Vagina (tissue), 2 donors: ENCODE data around the gene ICE1.

Experiments used
- POLR2A ChIP-seq, 2 donors: fragments of 450-650 bp; IDR thresholded peaks; one replicate each; pipeline ENCODE4 v1.6.1; 2017; ENCODE audit warnings: antibody characterized with exemption in 2 of 2, mild to moderate bottlenecking in 2 of 2, moderate library complexity in 2 of 2
- POLR2AphosphoS5 ChIP-seq, 2 donors: sonication (generic); formaldehyde crosslinking; IDR thresholded peaks; one replicate each; pipeline ENCODE4 v1.9.0; 2017; ENCODE audit warnings: antibody characterized with exemption in 2 of 2, mild to moderate bottlenecking in 2 of 2, low read depth in 1 of 2; ENCODE audit not compliant: insufficient read depth in 1 of 2
- TF ChIP-seq, protein P1 (sequence below), 3 experiments: fragments of 450-650 bp in 2 of 3; fragments of 200-600 bp in 1 of 3; sonication (generic) in 1 of 3; IDR thresholded peaks; one replicate each; pipeline ENCODE4 v1.5.1; 2017 to 2019; ENCODE audit warnings: antibody characterized with exemption in 3 of 3, mild to moderate bottlenecking in 2 of 3, moderate library complexity in 2 of 3

GRCh38 chr5:5505815-5506214 lies 83.3 kb downstream of the ICE1 start:
- TF ChIP-seq, protein P1, sequence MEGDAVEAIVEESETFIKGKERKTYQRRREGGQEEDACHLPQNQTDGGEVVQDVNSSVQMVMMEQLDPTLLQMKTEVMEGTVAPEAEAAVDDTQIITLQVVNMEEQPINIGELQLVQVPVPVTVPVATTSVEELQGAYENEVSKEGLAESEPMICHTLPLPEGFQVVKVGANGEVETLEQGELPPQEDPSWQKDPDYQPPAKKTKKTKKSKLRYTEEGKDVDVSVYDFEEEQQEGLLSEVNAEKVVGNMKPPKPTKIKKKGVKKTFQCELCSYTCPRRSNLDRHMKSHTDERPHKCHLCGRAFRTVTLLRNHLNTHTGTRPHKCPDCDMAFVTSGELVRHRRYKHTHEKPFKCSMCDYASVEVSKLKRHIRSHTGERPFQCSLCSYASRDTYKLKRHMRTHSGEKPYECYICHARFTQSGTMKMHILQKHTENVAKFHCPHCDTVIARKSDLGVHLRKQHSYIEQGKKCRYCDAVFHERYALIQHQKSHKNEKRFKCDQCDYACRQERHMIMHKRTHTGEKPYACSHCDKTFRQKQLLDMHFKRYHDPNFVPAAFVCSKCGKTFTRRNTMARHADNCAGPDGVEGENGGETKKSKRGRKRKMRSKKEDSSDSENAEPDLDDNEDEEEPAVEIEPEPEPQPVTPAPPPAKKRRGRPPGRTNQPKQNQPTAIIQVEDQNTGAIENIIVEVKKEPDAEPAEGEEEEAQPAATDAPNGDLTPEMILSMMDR (IDR thresholded peaks at IDR 0.05) = no peak
- TF ChIP-seq POLR2A (IDR thresholded peaks at IDR 0.05) = no peak
- no peak for TF ChIP-seq POLR2AphosphoS5 (IDR thresholded peaks at IDR 0.05; ENCODE audit: insufficient read depth in 1 of 2, low read depth in 1 of 2)
